Measurements from ENCODE around the gene SPRY4. TPM values are rescaled to one million over a fixed set of nuclear protein-coding genes. Genes with fewer than 3 reads are reported as not detected.
"Not testable (repeated sequence)": the region's sequence is repeated elsewhere in the genome, so short reads cannot be mapped to it uniquely, and the experiment has no call there.

SPRY4 gene, protein sequence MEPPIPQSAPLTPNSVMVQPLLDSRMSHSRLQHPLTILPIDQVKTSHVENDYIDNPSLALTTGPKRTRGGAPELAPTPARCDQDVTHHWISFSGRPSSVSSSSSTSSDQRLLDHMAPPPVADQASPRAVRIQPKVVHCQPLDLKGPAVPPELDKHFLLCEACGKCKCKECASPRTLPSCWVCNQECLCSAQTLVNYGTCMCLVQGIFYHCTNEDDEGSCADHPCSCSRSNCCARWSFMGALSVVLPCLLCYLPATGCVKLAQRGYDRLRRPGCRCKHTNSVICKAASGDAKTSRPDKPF
- under 1 TPM; 0.16 to 0.51 TPM for total RNA-seq

DNA sequence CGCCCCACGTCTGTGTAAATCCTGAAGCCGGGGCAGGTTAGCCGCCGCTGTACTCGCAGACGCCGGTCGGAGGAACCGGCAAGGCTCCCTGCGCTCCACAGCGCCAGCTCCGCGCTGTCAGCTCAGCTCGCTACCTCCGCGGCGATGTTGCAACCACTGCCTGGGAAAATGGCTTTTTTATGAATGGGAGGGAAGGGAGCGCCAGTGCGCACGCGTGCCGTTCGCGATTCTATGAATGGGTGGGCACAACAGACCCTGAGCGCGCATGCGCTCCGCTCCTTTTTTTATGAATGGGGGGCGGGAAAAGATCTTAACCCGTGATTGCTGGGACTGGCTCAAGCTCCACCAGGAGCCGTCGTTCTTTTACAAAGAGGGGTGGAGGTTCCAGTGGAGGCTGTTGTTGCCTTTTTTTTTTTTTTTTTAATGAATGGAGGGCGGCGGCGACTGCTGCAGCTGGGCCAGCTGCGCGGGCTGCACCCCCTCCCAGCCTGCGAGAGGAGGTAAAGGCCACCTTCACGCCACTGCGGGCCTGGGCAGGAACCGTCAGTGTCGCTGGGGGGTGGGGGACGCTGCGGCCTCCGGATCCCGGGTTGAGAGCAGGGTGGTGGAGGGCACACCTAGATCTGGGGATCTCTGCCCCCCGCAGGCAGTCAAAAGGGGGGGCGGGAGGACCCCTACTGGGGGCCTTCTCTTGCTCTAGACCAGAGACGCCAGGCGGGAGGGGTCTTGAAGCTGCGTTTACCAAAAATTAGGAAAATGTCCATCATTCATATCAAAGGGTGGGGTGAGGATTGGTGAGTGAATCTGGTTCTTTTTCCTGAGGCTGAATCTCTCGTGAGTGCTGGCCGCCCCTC, at the start of gene SPRY4:
TSS of gene SPRY4 (minus strand) at position 151 of the 854 bp plus-strand sequence. CDS start 9,913 bp downstream, outside the sequence.
- DNase-seq (ENCODE audit: low spot score in 2 of 2) (peak; percentile 86 to 91), ATAC-seq (peak; percentile 88 to 90)
- Mint-ChIP-seq H3K27ac (peak within 1 kb of the TSS in 1 of 2 donors; percentile 91), H3K36me3 (no peaks in the 10 kb centered on the region), H3K9me3 (no peaks in the 10 kb centered on the region)

DNA sequence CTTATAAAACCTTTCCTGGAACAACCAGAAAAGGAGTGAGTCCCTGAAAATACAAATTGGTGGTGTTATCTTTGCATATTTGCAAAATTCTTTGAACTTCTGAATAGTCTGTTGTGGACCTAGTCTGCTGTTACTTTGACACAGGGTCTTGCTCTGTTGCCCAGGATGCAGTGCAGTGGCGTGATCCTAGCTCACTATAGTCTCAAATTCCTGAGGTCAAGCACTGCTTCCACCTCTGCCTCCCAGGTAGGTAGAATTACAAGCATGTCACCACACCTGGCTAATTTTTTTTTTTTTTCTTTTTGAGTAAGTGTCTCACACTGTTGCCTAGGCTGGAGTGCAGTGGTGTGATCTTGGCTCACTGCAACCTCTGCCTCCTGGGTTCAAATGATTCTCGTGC, 43.7 kb upstream of the SPRY4 start:
- DNase-seq (ENCODE audit: low spot score in 2 of 2) (no peak), ATAC-seq (no peak)
- no peak overlapping the region for H3K27ac Mint-ChIP-seq
- H3K36me3 Mint-ChIP-seq = no peaks in the 10 kb centered on the region
- no peaks in the 10 kb centered on the region for H3K9me3 Mint-ChIP-seq

DNA sequence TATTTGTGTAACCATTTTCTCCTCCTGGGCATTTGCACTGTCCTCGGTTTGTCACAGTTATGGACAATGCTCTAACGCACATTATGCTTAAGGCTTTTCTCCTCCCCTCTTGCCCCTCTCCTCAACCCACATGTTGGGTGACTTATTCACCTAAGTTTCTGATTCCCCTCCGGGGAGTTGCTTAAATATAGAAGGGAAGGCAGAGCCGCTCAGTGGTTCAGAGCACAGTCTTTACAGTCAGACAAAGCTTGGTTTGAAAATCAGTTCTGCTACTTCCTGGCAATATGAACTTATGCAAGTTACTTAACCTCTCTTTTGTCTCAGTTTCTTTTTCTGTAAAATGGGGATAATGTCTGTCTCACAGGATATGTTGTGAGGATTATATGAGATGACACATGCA, 41.2 kb upstream of the SPRY4 start:
- Mint-ChIP-seq H3K27ac (peak overlapping the region in 1 of 2 donors; percentile 16), H3K36me3 (no peaks in the 10 kb centered on the region), H3K9me3 (no peaks in the 10 kb centered on the region)
- ATAC-seq (peak in 1 of 2 donors; percentile 26), DNase-seq (ENCODE audit: low spot score in 2 of 2) (peak in 1 of 2 donors; percentile 2)

DNA sequence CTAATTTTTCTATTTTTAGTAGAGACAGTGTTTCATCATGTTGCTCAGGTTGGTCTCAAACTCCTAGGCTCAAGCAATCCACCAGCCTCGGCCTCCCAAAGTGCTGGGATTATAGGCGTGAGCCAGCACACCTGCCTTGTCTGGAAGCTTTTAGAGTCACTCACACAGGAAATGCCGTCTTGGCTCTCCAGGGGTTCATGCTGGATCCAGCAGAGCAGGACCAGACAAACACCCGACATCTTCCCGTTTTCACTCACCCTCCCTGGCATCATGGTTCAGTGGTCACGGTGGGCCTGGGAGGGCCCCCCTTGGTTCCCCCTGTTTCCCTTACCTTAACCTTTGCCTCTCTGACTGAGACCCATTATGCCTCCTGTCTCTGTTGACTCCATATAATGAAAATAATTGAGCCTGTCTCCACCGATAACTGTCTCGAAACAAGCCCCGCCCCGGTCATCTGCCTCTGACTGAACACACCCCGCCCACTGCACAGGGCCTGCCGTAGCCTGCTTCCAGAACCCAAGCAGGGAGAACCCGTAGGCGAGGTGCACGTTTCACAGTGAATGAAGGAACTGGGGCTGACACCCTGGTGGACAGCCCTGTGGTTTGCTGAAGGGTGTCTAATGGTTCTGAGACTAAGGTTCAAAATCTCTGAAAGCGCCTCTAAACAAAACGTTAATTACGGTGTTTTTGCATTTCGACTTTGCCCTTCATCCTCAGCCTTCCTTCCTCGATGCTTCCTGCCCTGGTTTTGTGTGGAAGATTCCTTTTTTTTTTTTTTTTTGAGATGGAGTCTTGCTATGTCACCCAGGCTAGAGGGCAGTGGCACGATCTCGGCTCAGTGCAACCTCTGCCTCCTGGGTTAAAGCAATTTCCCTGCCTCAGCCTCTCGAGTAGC, 39.7 kb upstream of the SPRY4 start:
- DNase-seq (ENCODE audit: low spot score in 2 of 2) = peak in 1 of 2 donors; percentile 44
- Mint-ChIP-seq H3K9me3 (no peaks in the 10 kb centered on the region), H3K36me3 (no peaks in the 10 kb centered on the region), H3K27ac (no peak overlapping the region)
- no peak for ATAC-seq

DNA sequence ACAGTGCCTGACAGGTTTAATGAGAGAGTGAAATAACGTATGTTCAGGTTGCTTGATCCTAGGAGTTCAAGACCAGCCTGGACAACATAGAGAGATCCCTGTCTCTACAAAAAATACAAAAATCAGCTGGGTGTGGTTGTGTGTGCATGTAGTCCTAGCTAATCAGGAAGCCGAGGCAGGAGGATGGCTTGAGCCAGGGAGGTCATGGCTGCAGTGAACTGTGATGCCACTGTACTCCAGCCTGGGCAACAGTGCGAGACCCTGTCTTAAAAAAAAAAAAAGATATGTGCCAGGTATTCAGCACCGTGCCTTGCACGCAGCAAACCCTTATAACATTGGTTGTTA, 38.8 kb upstream of the SPRY4 start:
- Mint-ChIP-seq H3K36me3 (no peaks in the 10 kb centered on the region), H3K9me3 (no peaks in the 10 kb centered on the region), H3K27ac (no peak overlapping the region)
- DNase-seq (ENCODE audit: low spot score in 2 of 2) (no peak), ATAC-seq (no peak)

DNA sequence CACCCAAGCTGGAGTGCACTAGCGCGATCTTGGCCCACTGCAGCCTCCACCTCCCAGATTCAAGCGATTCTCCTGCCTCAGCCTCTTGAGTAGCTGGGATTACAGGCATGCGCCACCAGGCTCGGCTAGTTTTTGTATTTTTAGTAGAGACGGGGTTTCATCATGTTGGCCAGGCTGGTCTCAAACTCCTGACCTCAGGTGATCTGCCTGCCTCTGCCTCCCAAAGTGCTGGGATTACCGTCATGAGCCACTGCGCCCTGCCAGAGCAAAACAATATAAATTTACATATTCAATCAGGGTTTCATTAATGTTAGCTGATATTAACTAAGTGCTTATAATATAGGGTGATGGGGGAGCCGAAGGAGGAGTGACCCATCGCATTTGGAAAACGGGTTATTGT, 37.4 kb upstream of the SPRY4 start:
- H3K27ac Mint-ChIP-seq = peak overlapping the region in 1 of 2 donors; percentile 71
- not testable (repeated sequence) for DNase-seq (ENCODE audit: low spot score in 2 of 2); H3K36me3 Mint-ChIP-seq; H3K9me3 Mint-ChIP-seq; ATAC-seq

DNA sequence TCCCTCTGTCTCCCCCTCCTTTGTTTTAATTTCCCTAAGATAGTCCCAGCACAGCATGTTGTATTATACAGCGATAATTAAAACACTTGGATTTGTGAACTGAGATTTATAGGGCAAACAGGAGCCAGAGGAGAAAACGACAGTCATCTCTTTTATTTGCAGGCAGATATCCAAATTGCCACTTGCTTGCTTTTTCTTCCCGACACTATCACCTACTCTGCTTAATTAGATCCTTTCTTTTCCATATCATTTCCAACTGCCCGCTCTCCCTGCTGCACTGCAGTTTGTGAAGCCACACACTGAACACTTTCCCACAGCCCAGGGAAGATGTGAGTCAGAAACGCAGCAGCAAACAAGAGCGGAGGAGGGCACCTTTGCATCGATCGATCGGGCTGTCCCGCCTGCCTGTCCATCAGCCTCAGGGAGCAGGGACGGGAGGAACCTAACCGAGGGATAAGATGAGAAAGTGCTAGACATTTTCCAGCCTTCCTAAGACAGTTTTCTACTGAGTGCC, 35.8 kb upstream of the SPRY4 start:
- H3K36me3 Mint-ChIP-seq = no peaks in the 10 kb centered on the region
- no peaks in the 10 kb centered on the region for H3K9me3 Mint-ChIP-seq
- ATAC-seq (no peak), DNase-seq (ENCODE audit: low spot score in 2 of 2) (peak in 1 of 2 donors; percentile 42)
- no peak overlapping the region for H3K27ac Mint-ChIP-seq

DNA sequence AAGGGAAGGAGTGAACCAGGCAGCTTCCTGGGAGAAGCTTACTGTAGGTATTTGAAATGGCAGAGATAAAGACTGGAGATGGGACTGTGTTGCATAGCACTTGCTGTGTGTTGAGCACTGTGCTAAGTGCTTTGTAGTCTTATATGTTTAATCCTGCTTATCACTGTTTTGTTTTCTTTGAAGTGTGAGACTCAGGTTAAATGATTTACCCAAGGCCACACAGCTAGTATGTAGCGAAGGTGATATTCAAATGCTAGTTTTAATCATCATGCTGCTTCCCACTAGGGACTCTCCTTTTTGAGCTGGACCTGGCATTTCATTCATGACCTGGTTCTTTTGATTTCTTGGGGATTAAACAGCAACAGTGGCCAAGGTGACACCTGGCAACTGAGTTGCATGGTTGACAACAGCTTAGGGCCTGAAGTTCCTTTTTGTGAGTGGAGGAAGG, 35.3 kb upstream of the SPRY4 start:
- no peaks in the 10 kb centered on the region for H3K36me3 Mint-ChIP-seq
- H3K27ac Mint-ChIP-seq = no peak overlapping the region
- no peaks in the 10 kb centered on the region for H3K9me3 Mint-ChIP-seq
- DNase-seq (ENCODE audit: low spot score in 2 of 2) = no peak
- no peak for ATAC-seq

DNA sequence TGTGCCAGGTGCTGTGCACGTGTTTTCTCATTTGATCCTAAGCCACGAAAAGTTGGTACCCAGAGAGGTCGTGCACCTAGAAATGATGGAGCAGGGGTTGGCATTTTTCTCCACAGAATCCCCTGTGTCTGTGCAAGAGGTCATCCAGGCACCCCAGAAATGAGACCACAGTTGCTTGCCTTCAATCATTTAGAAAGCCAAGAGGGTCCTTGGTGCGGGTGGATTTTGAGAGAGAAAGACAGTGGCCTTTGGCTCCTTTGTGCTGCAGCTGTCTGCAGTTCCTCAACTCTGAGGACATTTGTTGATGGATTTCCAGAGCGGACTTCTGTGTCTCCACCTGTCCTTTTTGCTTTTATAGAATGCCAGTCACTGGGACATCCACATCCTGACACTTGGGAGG, 33.8 kb upstream of the SPRY4 start:
- Mint-ChIP-seq H3K36me3 (no peaks in the 10 kb centered on the region), H3K27ac (no peak overlapping the region), H3K9me3 (no peaks in the 10 kb centered on the region)
- DNase-seq (ENCODE audit: low spot score in 2 of 2) (no peak), ATAC-seq (no peak)

DNA sequence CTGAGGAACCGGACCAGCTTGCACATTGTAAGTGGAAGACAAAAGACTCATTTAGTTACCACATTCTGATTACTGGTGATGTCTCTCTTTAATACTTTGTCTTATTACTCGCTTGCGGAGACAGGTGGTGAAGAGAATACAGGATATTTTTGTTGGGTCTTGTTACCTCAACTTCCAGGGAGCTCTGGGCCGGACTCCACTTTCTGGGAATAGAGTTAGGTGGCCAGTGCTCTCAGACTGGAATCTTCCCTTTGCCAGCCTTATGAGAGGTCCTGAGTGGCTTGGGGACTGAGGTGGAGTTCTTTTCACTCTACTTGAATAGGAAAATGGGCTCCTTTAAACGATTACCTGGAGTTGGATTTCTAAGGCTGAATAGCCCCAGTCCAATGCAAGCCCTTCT, 33.3 kb upstream of the SPRY4 start:
- no peaks in the 10 kb centered on the region for H3K36me3 Mint-ChIP-seq
- no peak for DNase-seq (ENCODE audit: low spot score in 2 of 2)
- ATAC-seq = no peak
- no peak overlapping the region for H3K27ac Mint-ChIP-seq
- H3K9me3 Mint-ChIP-seq = no peaks in the 10 kb centered on the region

DNA sequence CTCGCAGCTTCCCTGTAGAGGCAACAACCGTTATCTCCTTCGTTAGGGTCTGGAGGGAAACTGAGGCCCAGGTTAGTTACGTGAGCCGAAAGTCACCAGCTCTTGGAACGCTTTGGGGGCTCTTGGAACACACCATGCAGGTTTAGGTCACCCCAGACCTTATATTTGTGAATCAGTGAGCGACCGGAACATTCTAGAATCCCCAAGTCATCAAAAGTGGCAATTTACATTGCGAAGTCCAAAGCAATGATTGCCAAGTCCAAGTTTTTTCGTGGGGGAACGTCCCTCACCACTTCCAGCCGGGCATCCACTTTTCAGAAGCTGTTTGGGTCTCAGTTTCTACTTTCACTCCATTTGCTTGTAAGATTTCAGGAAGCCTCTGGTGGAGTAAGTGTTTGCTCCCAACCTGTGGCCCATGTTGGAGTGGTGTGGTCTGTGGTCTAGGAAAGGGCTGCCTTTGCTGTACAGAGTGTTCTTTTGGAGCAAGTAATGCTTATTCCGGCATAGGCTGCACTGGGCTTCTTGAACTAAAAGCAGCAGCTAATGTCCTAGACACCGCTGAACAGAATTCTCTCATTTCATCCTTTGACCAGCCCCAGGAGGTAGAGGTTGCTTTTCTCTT, 32.8 kb upstream of the SPRY4 start:
- H3K27ac Mint-ChIP-seq = peak overlapping the region; percentile 55 to 82
- DNase-seq (ENCODE audit: low spot score in 2 of 2) (peak in 1 of 2 donors; percentile 8), ATAC-seq (no peak)
- H3K36me3 Mint-ChIP-seq = no peaks in the 10 kb centered on the region
- no peaks in the 10 kb centered on the region for H3K9me3 Mint-ChIP-seq

DNA sequence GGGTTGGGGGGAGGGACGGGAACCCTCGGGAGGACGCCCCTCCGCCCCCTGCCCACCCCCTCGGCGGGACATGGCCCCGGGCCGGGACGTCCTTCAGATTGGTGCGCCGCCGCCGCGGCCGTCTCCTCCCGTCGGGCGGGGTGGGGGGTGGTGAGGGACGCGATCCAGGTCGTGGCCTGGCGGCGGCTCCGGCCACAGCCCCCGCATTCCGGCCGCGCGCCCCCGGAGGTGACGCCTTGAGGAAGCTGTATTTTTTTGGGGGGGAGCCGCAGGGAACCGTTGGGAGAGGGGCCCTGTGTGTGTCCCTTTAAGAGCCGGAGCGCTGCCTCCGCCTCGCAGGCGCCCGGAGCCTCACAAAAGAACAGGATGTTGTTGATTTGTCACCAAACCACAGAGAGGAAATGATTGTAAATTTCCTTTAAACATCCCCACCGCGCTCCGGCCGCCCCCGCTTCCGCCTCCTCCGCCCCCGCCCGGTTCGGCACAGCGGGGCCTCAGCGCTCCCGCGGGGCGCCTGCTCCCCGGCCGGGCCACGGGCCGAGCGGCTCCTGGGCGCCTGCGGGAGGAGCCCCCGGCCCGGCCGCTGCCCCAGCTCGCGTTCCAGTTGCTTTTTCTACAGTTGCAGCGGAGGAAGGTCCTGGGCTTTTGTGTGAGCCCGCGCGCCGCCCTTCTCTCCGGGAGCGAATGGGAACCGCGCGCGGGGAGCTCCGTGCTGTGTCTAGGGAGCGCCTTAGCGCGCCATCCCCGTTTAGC, 32.1 kb upstream of the SPRY4 start:
- no peaks in the 10 kb centered on the region for H3K9me3 Mint-ChIP-seq
- peak overlapping the region; percentile 82 to 88 for H3K27ac Mint-ChIP-seq

DNA sequence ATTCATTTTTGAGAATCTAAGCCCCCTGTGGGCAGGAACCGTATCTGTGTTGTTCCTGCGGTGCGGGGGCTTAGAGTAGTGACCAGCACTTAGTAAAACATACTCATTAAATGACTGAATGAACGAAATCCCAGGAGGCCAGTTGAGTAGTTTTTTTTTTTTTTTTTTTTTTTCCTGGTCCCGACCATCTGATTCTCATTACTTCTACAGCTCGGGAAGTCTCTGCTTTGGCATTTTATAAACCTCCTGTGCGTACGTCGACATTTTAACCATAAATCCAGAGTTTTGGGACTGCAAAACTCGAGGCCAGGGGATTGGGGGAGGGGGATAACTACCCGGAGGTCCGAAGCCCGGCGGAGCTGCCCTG, 31.5 kb upstream of the SPRY4 start:
- no peak for ATAC-seq
- DNase-seq (ENCODE audit: low spot score in 2 of 2) = no peak
- Mint-ChIP-seq H3K36me3 (no peaks in the 10 kb centered on the region), H3K9me3 (no peaks in the 10 kb centered on the region), H3K27ac (peak overlapping the region; percentile 82 to 86)

More for the DNA sequence above, 32.1 kb upstream of the SPRY4 start:
- DNase-seq (ENCODE audit: low spot score in 2 of 2) (peak; percentile 88 to 91), ATAC-seq (peak; percentile 90)
- no peaks in the 10 kb centered on the region for H3K36me3 Mint-ChIP-seq

DNA sequence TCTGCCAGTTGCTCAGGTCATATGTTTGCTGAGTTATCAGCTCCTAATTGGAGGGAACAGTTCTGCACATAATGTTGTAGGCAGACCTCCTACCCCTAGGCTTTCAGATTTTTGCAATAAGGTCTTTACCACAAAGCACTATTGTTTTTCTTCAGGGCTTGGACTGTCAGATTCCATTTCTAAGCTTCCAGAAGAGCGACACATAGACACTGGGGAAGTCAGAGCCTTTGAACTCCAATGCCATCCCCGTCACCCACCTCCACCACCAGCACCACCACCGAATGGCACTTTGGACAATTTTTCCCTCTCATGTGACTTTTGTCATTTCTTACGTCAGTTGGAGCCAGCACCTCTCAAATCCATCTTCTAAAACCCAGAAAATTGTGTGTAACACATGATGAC, 28.3 kb upstream of the SPRY4 start:
- DNase-seq (ENCODE audit: low spot score in 2 of 2) = no peak
- no peaks in the 10 kb centered on the region for H3K36me3 Mint-ChIP-seq

DNA sequence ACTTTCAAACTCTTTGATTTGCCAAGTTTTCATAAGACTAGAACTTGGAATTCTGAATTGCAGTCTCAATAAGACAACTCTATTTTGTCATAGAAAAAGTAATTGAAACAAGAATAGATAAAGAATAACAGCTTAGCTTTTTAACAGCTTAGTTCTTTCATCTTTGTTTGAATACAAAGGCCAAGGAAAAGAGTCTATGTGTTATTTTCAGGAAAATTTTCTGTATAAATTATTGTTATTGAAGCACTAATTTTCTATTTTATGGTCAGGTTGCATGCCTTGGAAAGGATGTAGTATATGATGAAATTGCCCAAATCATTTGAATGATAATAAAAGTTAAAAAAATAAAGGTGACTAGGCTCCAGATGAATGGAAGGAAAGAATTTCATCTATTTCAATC, 25.2 kb upstream of the SPRY4 start:
- no peak for ATAC-seq

More for the DNA sequence above, 28.3 kb upstream of the SPRY4 start:
- Mint-ChIP-seq H3K27ac (no peak overlapping the region), H3K9me3 (no peaks in the 10 kb centered on the region)
- peak in 1 of 2 donors; percentile 7 for ATAC-seq

More for the DNA sequence above, 25.2 kb upstream of the SPRY4 start:
- H3K9me3 Mint-ChIP-seq = no peaks in the 10 kb centered on the region
- no peak overlapping the region for H3K27ac Mint-ChIP-seq
- peaks cover 3 to 4% of the 10 kb centered on the region in 2 donors for H3K36me3 Mint-ChIP-seq
- DNase-seq (ENCODE audit: low spot score in 2 of 2) = no peak
